ENCODE measurements around the gene EMP2.

Gene EMP2

DNA sequence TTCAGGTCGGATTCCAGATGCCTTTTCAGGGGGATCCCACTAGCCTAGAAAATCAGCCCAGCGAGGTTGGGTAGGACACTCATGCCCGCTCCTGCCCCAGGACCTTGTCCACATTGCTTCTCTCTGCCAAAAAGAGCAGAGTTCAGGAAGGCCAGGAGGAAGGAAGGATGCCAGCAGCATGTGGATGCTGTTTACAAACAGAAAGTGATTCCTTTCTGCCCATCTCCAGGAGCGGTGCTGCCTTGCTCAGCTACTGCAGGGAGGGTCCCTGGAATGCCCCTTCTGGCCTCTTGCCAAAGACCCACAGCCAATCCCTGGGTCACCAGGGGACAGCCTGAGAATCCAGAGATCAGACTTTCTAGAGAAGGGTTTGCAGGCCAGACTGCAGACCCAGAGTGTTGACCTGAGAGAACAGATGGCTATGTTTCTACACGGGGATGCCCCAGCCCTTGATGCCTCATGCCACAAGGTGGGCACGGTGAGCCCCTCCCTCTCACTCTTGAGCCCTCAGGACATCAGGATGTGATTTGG lies 32.3 kb upstream of the EMP2 start:
- DNase-seq: peak in 2 of 42 donors; percentile 16 to 17
- intact Hi-C loops (cut with DNase I): no loop called here

- intact Hi-C loops (cut with DNase I): no loop called here
- no peak for DNase-seq
Observed at GRCh38 chr16:10611825-10612342, 31.5 kb upstream of the EMP2 start.

- intact Hi-C loops (cut with DNase I): no loop called here
- no peak for DNase-seq
Observed at GRCh38 chr16:10610499-10611184, 30.2 kb upstream of the EMP2 start.

DNA sequence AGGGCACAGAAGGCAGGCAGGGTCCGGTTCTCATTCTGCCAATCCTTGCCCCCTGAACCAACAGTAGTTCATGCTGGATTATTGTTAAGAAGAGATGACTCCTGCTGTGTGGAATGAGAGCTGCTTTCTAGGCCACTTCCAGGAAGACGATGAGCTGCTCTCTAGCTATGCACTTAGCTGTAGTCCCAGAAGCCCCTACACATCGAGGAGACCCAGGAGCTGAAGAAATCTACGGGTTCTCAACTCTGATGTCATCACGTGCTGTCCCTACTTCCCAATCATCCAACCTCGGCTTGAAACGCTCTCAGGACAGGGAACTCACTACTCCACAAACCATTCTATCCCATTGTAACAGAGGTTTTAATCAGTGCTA lies 29.0 kb upstream of the EMP2 start:
- DNase-seq: no peak
- intact Hi-C loops (cut with DNase I): no loop called here

- intact Hi-C loops (cut with DNase I): no loop called here
- no peak for DNase-seq
Observed at GRCh38 chr16:10608687-10609401, 28.4 kb upstream of the EMP2 start.

DNA sequence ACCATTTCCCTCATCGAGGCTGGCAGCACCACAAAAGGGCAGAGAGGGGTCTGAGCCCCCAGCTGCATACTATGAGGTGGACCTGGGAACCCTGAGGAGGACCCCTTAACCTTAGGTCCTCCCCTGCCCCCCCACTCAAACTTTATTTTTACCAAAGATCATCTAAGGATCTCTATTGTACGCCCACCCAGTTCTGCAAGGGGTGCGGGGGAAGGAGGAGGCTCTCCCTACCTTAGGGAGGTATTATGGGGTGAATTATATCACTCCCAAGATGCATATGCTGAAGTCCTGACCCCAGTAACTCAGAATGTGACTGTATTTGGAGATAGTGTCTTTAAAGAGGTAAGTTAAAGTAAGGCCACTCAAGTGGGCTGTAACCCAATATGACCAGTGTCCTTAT lies 26.8 kb upstream of the EMP2 start:
- intact Hi-C loops (cut with DNase I): no loop called here
- DNase-seq: peak in 13 of 42 donors; percentile 12 to 54 (median 33)

GRCh38 chr16:10606607-10607006 lies 26.2 kb upstream of the EMP2 start:
- DNase-seq: peak in 1 of 42 donors; percentile 20
- intact Hi-C loops (cut with DNase I): no loop called here

DNA sequence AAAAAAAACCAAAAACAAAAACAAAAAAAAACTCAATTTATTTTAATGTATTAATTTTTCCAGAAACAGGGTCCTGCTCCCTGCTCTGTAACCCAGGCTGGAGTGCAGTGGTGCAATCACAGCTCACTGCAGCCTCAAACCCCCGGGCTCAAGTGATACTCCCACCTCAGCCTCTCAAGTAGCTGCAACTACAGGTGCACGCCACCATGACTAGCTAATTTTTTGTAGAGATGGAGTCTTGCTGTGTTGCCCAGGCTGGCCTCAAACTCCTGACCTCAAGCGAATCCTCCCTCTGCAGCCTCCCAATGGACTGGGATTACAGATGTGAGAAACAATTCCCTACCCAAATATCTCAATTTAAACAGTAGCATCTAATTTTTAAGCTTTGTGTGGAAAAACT lies 25.2 kb upstream of the EMP2 start:
- DNase-seq: no peak
- intact Hi-C loops (cut with DNase I): no loop called here

GRCh38 chr16:10601444-10602408 lies 21.3 kb upstream of the EMP2 start:
- intact Hi-C loops (cut with DNase I): no loop called here
- no peak for DNase-seq

DNA sequence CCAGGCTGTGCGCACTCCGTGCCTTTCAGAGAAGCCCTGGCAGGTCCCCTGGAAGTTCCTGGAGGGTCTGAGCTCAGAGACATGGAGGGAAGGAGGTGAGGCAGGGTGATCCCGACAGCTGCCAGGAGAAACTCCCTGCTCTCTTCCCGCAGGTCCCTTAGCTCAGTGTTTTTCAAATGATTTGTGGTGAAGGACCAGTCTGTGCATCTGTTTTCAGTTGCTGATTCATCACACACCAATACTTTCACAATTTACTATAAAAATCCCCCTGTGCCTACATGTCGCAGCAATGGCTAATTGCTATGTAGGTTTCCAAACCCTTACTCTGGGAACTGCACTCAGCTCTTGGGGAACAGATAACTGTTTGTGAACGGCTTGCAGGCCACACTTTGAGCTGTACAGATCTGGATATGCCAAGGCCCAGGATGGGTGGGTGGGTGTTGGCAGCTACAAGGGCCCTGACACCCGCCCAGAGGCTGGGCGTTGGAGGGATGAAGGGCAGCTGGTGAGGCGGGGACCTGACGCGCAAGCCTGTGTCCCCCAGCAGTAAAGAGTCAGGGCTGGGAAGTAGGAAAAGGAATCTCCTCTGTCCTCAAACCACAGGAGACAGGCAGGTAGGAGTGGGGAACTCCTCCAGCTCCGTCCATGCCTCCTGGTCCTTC lies 20.5 kb upstream of the EMP2 start:
- no peak for DNase-seq
- intact Hi-C loops (cut with DNase I): no loop called here

GRCh38 chr16:10599626-10600025 lies 19.2 kb upstream of the EMP2 start:
- intact Hi-C loops (cut with DNase I): no loop called here
- no peak for DNase-seq

DNA sequence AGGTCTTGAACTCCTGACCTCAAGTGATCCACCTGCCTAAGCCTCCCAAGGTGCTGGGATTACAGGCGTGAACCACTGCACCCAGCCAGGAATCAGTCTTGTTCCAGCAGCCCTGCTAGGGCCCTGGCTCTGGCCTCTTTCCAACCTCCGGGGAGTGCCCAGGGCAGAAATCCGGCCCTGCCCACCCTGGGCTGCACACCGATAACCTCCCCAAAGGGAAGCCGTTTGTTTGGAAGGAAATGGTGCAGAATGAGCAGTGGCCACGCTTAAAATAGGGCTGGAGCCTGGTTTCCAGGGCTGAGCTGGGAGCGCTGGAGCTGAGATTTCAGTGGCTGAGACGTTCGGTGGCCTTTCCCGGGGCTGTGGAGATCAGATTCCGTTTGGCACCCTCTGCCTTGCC lies 17.8 kb upstream of the EMP2 start:
- intact Hi-C loops (cut with DNase I): no loop called here
- no peak for DNase-seq

DNA sequence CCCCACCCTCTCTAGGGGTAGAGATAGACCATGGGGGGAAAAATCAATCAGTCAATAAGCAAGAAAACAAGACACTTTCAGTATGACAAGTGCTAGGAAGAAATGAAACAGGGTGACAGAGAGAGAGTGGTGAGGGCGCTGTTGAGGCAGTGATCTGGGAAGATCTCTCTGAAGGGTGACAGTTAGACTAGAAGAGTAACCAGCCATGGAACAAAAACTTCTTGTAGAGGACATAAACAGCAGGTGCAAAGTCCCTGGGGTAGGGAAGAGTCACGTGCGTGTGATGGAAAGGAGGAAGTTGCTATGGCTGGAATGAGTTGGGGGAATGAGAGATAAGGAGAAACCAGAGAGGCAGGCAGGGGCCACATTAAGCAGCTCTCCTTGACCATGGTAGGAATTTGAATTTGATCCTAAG lies 16.8 kb upstream of the EMP2 start:
- DNase-seq: no peak
- intact Hi-C loops (cut with DNase I): no loop called here

DNA sequence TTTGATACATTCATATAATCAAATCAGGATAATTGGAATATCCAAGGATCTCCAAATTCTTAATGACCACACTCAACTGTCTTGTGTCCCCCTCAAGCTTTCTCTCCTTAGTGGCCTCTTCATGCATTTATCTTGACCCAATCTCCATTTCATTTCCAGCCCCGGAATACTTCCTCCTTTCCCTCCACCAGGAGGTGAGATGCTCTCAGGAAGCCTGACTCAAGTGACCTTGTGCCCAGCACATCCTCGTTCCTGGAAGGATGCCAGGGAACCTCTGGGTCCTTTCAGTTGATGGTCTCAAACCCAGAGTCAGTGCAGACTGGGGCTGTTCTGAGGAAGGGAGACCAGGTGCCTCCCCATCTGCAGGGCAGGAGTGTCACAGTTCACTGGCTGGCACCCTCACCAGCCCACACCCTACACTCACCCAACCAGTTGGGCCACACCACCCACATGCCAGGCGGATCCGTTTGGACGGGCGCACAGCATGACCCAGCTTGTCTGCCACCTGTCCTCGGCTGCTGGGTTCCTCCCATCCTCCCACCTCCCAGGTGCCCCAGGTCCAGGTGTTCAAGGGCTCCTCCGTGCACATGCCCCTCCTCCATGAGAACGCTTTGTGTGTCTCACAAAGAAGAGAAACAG lies 14.0 kb upstream of the EMP2 start:
- no peak for DNase-seq
- intact Hi-C loops (cut with DNase I): no loop called here

- no peak for DNase-seq
- intact Hi-C loops (cut with DNase I): no loop called here
Observed at GRCh38 chr16:10592611-10593010, 12.2 kb upstream of the EMP2 start.

GRCh38 chr16:10590342-10590741 lies 9.9 kb upstream of the EMP2 start:
- intact Hi-C loops (cut with DNase I): no loop called here
- DNase-seq: no peak

DNA sequence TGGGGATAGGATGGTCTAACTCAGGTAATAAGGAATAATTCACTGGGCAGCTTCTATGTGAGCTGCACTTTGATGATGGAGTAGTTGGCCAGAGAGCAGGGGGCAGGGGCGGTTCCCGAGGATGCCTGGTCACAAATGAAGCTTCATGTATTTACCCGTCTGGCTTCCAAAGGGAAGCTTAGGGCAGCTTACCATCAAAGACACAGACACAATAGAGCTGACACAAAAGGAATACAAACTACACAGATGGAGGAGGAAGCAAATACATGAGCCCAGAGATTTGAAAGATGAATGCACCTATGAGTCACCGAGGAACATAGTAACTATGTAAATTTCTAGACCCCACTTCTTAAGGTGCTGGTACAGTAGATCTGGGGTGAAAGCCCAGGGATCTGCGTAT lies 8.7 kb upstream of the EMP2 start:
- intact Hi-C loops (cut with DNase I): no loop called here
- DNase-seq: no peak

DNA sequence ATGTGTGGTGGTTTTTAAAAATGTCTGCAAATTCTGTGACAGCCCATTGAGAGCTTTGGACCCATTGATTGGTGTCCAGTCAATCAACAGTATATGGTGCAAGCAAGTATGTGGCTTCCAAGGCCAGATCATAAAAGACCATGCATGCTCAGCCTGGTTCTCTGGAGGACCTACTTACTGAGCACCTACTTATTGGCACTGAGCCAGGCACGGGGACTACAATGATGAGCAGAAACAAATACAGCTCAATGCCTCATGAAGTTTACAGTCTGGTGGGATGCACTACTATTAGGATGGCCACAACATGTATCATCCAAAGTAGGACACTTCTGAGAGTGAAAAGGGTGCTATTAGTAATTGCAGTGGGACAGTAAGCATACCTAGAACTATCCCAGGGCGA lies 7.2 kb upstream of the EMP2 start:
- DNase-seq: no peak
- intact Hi-C loops (cut with DNase I): no loop called here

Measured in head of caudate nucleus (tissue), 42 donors.